GM13976 (cell line): ENCODE measurements around the gene TRIM34.
"Not testable (repeated sequence)": the region's sequence is repeated elsewhere in the genome, so short reads cannot be mapped to it uniquely, and the experiment has no call there.

Experiments used
- DNase-seq: peaks from one replicate; pipeline ENCODE4 v3.0.0; 2012; ENCODE audit warnings: low spot score
- in situ Hi-C: fragments of 300-500 bp; cut with MboI; formaldehyde crosslinking; loops from one replicate; pipeline ENCODE4 v1.12.0; 2022; ENCODE audit warnings: low sequenced_read_pairs, mixed read lengths, inconsistent platforms; ENCODE audit not compliant: unreplicated experiment
- TF ChIP-seq, protein P1 (sequence below): IDR thresholded peaks from 2 replicates; pipeline ENCODE4 v1.5.1; 2012; ENCODE audit warnings: borderline replicate concordance, mild to moderate bottlenecking; ENCODE audit not compliant: insufficient read depth; ENCODE audit errors: extremely low read depth, missing control alignments, control extremely low read depth

TRIM34 gene

DNA sequence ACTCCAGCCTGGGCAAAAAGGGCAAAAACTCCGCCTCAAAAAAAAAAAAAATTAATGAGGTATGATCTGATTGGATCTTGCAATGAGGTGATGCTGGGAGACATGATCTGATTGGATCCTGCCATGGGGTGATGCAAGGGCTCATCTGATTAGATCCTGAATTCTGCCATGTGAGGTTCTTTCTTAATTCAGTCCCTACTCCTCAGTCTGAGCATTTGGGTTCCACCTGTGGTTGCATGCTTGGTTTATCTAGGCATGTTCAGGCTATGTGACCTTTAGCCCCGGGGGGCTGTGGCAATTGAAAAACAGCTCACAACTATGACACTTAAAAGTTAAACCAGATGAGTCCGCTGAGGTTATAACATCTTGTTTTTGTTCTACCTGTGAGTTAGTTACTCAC lies 33.2 kb upstream of the TRIM34 start:
- TF ChIP-seq, protein P1, sequence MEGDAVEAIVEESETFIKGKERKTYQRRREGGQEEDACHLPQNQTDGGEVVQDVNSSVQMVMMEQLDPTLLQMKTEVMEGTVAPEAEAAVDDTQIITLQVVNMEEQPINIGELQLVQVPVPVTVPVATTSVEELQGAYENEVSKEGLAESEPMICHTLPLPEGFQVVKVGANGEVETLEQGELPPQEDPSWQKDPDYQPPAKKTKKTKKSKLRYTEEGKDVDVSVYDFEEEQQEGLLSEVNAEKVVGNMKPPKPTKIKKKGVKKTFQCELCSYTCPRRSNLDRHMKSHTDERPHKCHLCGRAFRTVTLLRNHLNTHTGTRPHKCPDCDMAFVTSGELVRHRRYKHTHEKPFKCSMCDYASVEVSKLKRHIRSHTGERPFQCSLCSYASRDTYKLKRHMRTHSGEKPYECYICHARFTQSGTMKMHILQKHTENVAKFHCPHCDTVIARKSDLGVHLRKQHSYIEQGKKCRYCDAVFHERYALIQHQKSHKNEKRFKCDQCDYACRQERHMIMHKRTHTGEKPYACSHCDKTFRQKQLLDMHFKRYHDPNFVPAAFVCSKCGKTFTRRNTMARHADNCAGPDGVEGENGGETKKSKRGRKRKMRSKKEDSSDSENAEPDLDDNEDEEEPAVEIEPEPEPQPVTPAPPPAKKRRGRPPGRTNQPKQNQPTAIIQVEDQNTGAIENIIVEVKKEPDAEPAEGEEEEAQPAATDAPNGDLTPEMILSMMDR: no peak
- in situ Hi-C loops: no loop called here
- no peak for DNase-seq

DNA sequence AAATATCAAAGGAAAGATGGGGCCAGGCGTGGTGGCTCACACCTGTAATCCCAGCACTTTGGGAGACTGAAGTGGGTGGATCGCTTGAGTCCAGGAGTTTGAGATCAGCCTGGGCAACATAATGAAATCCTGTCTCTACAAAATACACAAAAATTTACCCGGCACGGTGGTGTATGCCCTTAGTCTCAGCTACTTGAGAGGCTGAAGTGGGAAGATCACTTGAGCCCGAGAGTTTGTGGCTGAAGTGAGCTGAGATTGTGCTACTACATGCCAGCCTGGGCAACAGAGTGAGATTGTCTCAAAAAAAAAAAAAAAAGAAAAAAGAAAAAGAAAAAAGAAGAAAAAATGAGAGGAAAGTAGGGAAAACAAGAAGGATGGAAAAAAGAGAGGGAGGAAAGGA lies 32.2 kb upstream of the TRIM34 start:
- in situ Hi-C loops: no loop called here
- DNase-seq: no peak
- TF ChIP-seq, protein P1: no peak

DNA sequence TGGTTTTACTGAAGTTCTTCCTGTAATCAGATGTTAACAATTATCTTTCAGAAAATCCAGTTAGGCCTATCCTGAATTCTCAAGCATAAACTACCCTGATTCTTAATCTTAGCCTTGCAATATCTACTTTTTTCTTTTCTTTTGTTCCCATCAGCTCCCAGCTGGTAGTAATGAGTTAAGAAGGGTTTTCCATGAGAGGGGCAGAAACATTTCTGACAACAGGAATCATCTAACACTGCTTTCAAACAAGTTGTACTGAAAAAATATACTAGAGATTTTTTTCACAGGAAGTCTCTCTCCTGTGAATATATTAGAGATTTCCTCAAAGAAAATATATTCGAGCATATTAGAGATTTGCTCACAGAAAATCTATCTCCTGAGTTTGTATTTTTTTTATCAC lies 31.7 kb upstream of the TRIM34 start:
- DNase-seq: no peak
- in situ Hi-C loops: no loop called here
- TF ChIP-seq, protein P1: no peak

DNA sequence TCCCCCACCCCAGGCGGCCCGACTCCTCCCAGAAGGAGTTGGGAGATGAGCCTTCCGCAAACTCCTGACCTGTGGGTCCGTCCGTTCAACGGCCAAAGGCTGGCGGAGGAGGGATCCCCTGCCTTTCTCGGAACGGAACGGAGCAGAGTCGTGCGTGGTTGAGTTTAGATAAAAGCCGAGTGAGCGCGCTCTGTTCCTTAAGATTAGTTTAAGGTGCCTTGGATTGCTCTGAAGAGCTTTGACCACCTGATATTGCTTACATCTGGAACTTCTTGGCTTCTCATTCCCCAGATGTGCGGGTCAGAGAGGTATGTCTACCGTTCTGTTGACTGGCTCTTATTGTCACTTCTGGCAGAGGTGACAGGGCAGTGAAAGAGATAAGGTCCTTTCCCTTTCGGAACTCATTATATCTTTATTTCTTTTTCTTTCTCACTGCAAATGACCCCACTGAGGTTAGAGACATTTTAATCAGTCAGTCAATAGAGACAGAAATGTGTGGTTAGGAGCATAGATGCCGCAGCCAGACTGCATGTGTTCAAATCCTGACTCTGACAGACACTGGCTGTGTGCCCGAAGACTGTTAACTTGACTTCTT lies 28.1 kb upstream of the TRIM34 start, which contains the start of gene TRIM6:
Gene TRIM6 (plus strand): TSS at position 31 of the 595 bp plus-strand sequence. CDS start 261 bp downstream, at position 292.
- peak; percentile 42 for DNase-seq
- in situ Hi-C loops: no loop called here
- TF ChIP-seq, protein P1: no peak

DNA sequence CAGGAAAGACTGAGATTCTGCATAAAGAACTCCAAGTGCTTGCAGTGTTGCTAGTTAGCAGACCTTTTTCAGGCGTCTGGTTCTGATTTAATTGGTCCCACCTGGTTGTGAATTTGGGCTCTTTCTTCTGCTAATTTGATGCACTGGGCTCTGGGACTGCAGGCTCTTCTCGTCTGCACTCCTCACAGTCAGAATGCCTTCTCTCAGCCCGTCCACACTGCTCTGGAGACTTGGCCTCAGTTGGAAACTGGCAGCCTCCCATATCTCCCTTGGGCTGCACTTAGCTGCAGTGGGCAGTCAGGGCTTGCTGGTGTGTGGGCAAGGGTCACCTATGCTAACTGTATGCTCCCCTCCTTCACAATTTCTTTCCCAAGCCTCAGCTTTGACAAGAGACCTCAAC lies 26.8 kb upstream of the TRIM34 start:
- DNase-seq: no peak
- TF ChIP-seq, protein P1: no peak
- in situ Hi-C loops: no loop called here

DNA sequence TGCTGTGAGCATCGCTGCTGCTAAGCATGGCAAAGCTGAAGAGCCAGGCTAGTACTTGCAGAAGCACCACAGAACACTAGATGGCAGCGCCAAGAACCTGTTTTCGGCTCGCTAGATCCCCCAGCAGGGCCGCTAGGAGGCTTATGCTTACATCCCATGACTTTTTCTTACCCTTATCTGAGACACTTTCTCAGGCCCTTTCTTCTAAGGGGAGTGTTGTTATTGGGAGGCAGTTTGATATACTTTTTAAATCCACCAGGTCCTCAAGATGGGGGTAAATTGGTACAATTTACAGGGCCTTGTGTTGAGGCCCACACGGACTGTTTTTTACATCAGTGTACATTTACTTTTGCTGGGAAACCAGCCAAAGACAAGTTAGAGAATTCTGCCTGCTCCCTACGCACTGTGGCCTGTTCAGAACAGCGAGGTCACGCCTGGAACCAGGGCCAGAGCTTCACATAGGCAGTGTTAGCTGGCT lies 24.4 kb upstream of the TRIM34 start:
- in situ Hi-C loops: loop anchor here (10.0 kb wide), 1 partner anchor 204 kb away; the partner anchor contains the start of gene OR52N2
- DNase-seq: peak; percentile 76
- TF ChIP-seq, protein P1: peak; percentile 70

DNA sequence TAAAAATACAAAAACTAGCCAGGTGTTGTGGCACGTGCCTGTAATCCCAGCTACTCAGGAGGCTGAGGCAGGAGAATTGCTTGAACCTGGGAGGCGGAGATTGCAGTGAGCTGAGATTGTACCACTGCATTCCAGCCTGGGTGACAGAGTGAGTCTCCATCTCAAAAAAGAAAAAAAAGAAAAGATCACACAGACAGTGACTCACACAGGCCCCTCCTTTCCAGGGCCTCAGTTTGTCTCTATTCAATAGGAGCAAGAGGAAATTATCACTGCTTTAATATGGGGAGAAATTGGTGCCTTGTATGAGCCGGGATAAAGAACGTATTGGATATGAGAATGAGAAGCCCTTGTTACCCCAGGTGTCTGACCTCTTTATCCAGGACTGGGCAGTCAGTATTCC lies 22.0 kb upstream of the TRIM34 start:
- in situ Hi-C loops: loop anchor here (10.0 kb wide), 1 partner anchor 202 kb away; the partner anchor contains the start of gene OR52N2

More for the DNA sequence above, 22.0 kb upstream of the TRIM34 start:
- DNase-seq: not testable (repeated sequence)
